H1 (cell line): ENCODE data around the gene SND1. TPM values are rescaled to one million over a fixed set of nuclear protein-coding genes. Genes with fewer than 3 reads are reported as not detected.

ENCODE experiments used
- CTCF ChIA-PET: fragments of 300-600 bp; sonication (Branson Sonifier 250); formaldehyde crosslinking; loops from one replicate; lab custom pipeline; 2021; ENCODE audit not compliant: partially characterized antibody; lab: Charles Lee
- POLR2A ChIA-PET: fragments of 300-600 bp; sonication (Branson Sonifier 250); formaldehyde crosslinking; loops from one replicate; lab custom pipeline; 2021; ENCODE audit warnings: inconsistent platforms; ENCODE audit not compliant: partially characterized antibody; lab: Charles Lee
- DNase-seq, 2 experiments: peaks; one replicate each; pipeline versions ENCODE4 v3.0.0 to v3.0.0-alpha.2; 2010 to 2022; ENCODE audit warnings: low spot score in 2 of 2, low read depth in 1 of 2, mixed read lengths in 1 of 2
- FAIRE-seq: peaks from 2 replicates; lab custom pipeline; 2011; peaks lifted over from hg19 to GRCh38; lab: Jason Lieb, UNC
- H2AFZ ChIP-seq: 2 replicates; pipeline ENCODE4 v1.8.1; 2012; ENCODE audit warnings: low read length, inconsistent platforms
- H2AK5ac ChIP-seq: 2 replicates; pipeline ENCODE4 v1.6.1; 2013; ENCODE audit warnings: low read depth, low read length
- H2BK120ac ChIP-seq: replicated peaks from 2 replicates; pipeline ENCODE3; 2013; ENCODE audit warnings: low read depth, low read length, inconsistent platforms
- H2BK12ac ChIP-seq: 2 replicates; pipeline ENCODE4 v1.6.1; 2013; ENCODE audit warnings: low read depth, low read length
- H2BK15ac ChIP-seq: 2 replicates; pipeline ENCODE4 v1.6.1; 2013; ENCODE audit warnings: low read length
- H2BK20ac ChIP-seq: 2 replicates; pipeline ENCODE4 v1.6.1; 2013; ENCODE audit warnings: low read length
- H2BK5ac ChIP-seq: 2 replicates; pipeline ENCODE4 v1.6.1; 2013; ENCODE audit warnings: low read depth, low read length
- H3K14ac ChIP-seq: 2 replicates; pipeline ENCODE4 v1.6.1; 2013; ENCODE audit warnings: inconsistent platforms; ENCODE audit not compliant: insufficient read length
- H3K18ac ChIP-seq: 2 replicates; pipeline ENCODE4 v1.6.1; 2013; ENCODE audit warnings: low read length; ENCODE audit errors: extremely low read depth
- H3K23ac ChIP-seq: 2 replicates; pipeline ENCODE4 v1.6.1; 2013; ENCODE audit warnings: inconsistent platforms; ENCODE audit not compliant: insufficient read length
- H3K23me2 ChIP-seq: 2 replicates; pipeline ENCODE4 v1.6.1; 2013; ENCODE audit warnings: low read depth, low read length
- H3K27ac ChIP-seq: 2 replicates; pipeline ENCODE4 v1.6.1; 2011; ENCODE audit warnings: low read depth, low read length, inconsistent platforms
- H3K27me3 ChIP-seq, 4 experiments: replicated peaks in 1 of 4; 1 replicate in 1 of 4; 2 replicates in 3 of 4; pipeline versions ENCODE4 v1.6.1 to v1.8.1; 2011 to 2013; ENCODE audit warnings: low read length in 3 of 4, mild to moderate bottlenecking in 3 of 4, inconsistent platforms in 2 of 4, mixed read lengths in 2 of 4, moderate library complexity in 1 of 4; ENCODE audit not compliant: control insufficient read depth in 3 of 4, insufficient read depth in 3 of 4; ENCODE audit errors: extremely low read depth in 1 of 4
- H3K36me3 ChIP-seq, 4 experiments: 2 replicates each; pipeline versions ENCODE4 v1.6.1 to v1.8.1; 2011 to 2013; ENCODE audit warnings: mild to moderate bottlenecking in 4 of 4, low read length in 3 of 4, moderate library complexity in 2 of 4, control low read depth in 1 of 4, inconsistent platforms in 1 of 4; ENCODE audit not compliant: insufficient read depth in 4 of 4, control insufficient read depth in 2 of 4
- H3K4ac ChIP-seq: replicated peaks from 2 replicates; pipeline ENCODE3; 2013; ENCODE audit warnings: low read length, low read depth, mixed read lengths, inconsistent platforms; ENCODE audit not compliant: insufficient read length
- H3K4me1 ChIP-seq, 4 experiments: replicated peaks in 1 of 4; 1 replicate in 1 of 4; 2 replicates in 3 of 4; pipeline versions ENCODE4 v1.6.1 to v1.8.1; 2011 to 2013; ENCODE audit warnings: low read length in 3 of 4, inconsistent platforms in 2 of 4, mixed read lengths in 1 of 4; ENCODE audit not compliant: insufficient read depth in 4 of 4, control insufficient read depth in 3 of 4
- H3K4me2 ChIP-seq, 2 experiments: 2 replicates each; pipeline versions ENCODE4 v1.6.1 to v1.8.1; 2011 to 2013; ENCODE audit warnings: low read depth in 2 of 2, low read length in 2 of 2, control low read depth in 1 of 2, inconsistent platforms in 1 of 2, mild to moderate bottlenecking in 1 of 2; ENCODE audit not compliant: insufficient read depth in 1 of 2
- H3K4me3 ChIP-seq, 4 experiments: fragments of 200-600, 300-600 bp in 1 of 4; sonication (generic), shearing (Covaris generic), sonication (Bioruptor Twin) in 1 of 4; 2 replicates each; pipeline versions ENCODE4 v1.5.1 to v1.8.1; 2011 to 2016; ENCODE audit warnings: low read length in 4 of 4, low read depth in 3 of 4, control low read depth in 2 of 4, inconsistent platforms in 2 of 4, mild to moderate bottlenecking in 2 of 4, mixed read lengths in 1 of 4, moderate library complexity in 1 of 4; ENCODE audit not compliant: insufficient read depth in 2 of 4; ENCODE audit errors: extremely low read depth in 1 of 4
- H3K56ac ChIP-seq: replicated peaks from 2 replicates; pipeline ENCODE3; 2013; ENCODE audit warnings: low read depth, mild to moderate bottlenecking, mixed read lengths, low read length, inconsistent platforms; ENCODE audit not compliant: insufficient read length
- H3K79me1 ChIP-seq: 2 replicates; pipeline ENCODE4 v1.6.1; 2013; ENCODE audit warnings: low read depth, low read length, control low read depth
- H3K79me2 ChIP-seq, 2 experiments: 2 replicates each; pipeline versions ENCODE4 v1.6.1 to v1.8.1; 2012 to 2013; ENCODE audit warnings: low read length in 2 of 2, mild to moderate bottlenecking in 2 of 2, inconsistent platforms in 1 of 2; ENCODE audit not compliant: insufficient read depth in 2 of 2, control insufficient read depth in 1 of 2
- H3K9ac ChIP-seq, 4 experiments: replicated peaks in 1 of 4; 1 replicate in 1 of 4; 2 replicates in 3 of 4; pipeline versions ENCODE4 v1.6.1 to v1.8.1; 2011 to 2013; ENCODE audit warnings: low read depth in 3 of 4, low read length in 3 of 4, control low read depth in 2 of 4, mild to moderate bottlenecking in 2 of 4, moderate library complexity in 2 of 4, inconsistent platforms in 1 of 4; ENCODE audit errors: extremely low read depth in 1 of 4
- H3K9me3 ChIP-seq, 2 experiments: 2 replicates each; pipeline versions ENCODE4 v1.6.1 to v1.8.1; 2012 to 2013; ENCODE audit warnings: mild to moderate bottlenecking in 2 of 2, moderate library complexity in 2 of 2, control low read depth in 1 of 2, inconsistent platforms in 1 of 2, low read depth in 1 of 2, low read length in 1 of 2, mixed read lengths in 1 of 2; ENCODE audit not compliant: insufficient read depth in 2 of 2
- H4K20me1 ChIP-seq, 2 experiments: replicated peaks in 1 of 2; 2 replicates each; pipeline versions ENCODE3 to v1.8.1; 2011 to 2013; ENCODE audit warnings: inconsistent platforms in 2 of 2, low read length in 2 of 2, mild to moderate bottlenecking in 1 of 2; ENCODE audit not compliant: insufficient read depth in 2 of 2, control insufficient read depth in 1 of 2
- H4K5ac ChIP-seq: 2 replicates; pipeline ENCODE4 v1.6.1; 2013; ENCODE audit warnings: low read length, low read depth, mixed read lengths, inconsistent platforms; ENCODE audit not compliant: insufficient read length
- H4K8ac ChIP-seq: 2 replicates; pipeline ENCODE4 v1.8.0; 2013; ENCODE audit warnings: mild to moderate bottlenecking, moderate library complexity, low read length, inconsistent platforms; ENCODE audit not compliant: insufficient read depth; ENCODE audit errors: extremely low read depth
- H4K91ac ChIP-seq: replicated peaks from 2 replicates; pipeline ENCODE3; 2013; ENCODE audit warnings: low read length, mixed read lengths, inconsistent platforms; ENCODE audit not compliant: insufficient read length
- ATF2 ChIP-seq: IDR thresholded peaks from 2 replicates; pipeline ENCODE4 v1.6.1; 2012; ENCODE audit warnings: low read length, inconsistent platforms
- ATF3 ChIP-seq: IDR thresholded peaks from 2 replicates; pipeline ENCODE4 v1.6.1; 2011; ENCODE audit warnings: low read depth, mild to moderate bottlenecking, low read length; ENCODE audit not compliant: insufficient read depth
- GABPA ChIP-seq: IDR thresholded peaks from 2 replicates; pipeline ENCODE4 v1.6.1; 2011; ENCODE audit warnings: mild to moderate bottlenecking, low read length, moderate library complexity, borderline replicate concordance; ENCODE audit not compliant: insufficient read depth
- HDAC6 ChIP-seq: IDR thresholded peaks from one replicate; pipeline ENCODE4 v1.7.1; 2012; ENCODE audit warnings: low read depth, mild to moderate bottlenecking, inconsistent platforms, low read length, moderate library complexity
- JUND ChIP-seq: IDR thresholded peaks from 2 replicates; pipeline ENCODE4 v1.6.1; 2011; ENCODE audit warnings: mild to moderate bottlenecking, improper control_type of control experiment, low read length
- MAFK ChIP-seq: IDR thresholded peaks from 2 replicates; pipeline ENCODE4 v1.6.1; 2012; ENCODE audit warnings: low read depth, mild to moderate bottlenecking, improper control_type of control experiment, low read length
- MAX ChIP-seq: IDR thresholded peaks from 2 replicates; pipeline ENCODE4 v1.6.1; 2012; ENCODE audit warnings: inconsistent platforms
- RAD21 ChIP-seq, 2 experiments: IDR thresholded peaks in 1 of 2; conservative IDR thresholded peaks in 1 of 2; 2 replicates each; pipeline ENCODE4 v1.6.1; 2011; ENCODE audit warnings: low read depth in 2 of 2, low read length in 2 of 2, improper control_type of control experiment in 1 of 2, inconsistent platforms in 1 of 2, mild to moderate bottlenecking in 1 of 2, moderate library complexity in 1 of 2
- SP4 ChIP-seq: IDR thresholded peaks from 2 replicates; pipeline ENCODE4 v1.6.1; 2012; ENCODE audit warnings: low read length, inconsistent platforms
- SRF ChIP-seq: IDR thresholded peaks from 2 replicates; pipeline ENCODE4 v1.6.1; 2011; ENCODE audit warnings: mild to moderate bottlenecking, low read depth, low read length, moderate library complexity
- TAF7 ChIP-seq: optimal IDR thresholded peaks from 2 replicates; pipeline ENCODE3; 2011; ENCODE audit warnings: low read depth, mild to moderate bottlenecking, inconsistent platforms, low read length, moderate library complexity, borderline replicate concordance
- WGBS, 2 experiments: shearing (Covaris generic) in 1 of 2; methylation state at CpG; one replicate each; pipeline versions ENCODE4 v1.1.6 to v1.1.7; 2013 to 2015; ENCODE audit warnings: low lambda C conversion rate in 2 of 2, mixed read lengths in 2 of 2, inconsistent platforms in 1 of 2, low coverage in 1 of 2, missing lambda C conversion rate in 1 of 2; ENCODE audit not compliant: insufficient replicate concordance in 2 of 2, insufficient coverage in 1 of 2, insufficient read length in 1 of 2; ENCODE audit errors: extremely low coverage in 1 of 2, missing lambda C conversion rate in 1 of 2; 5-methylcytosine and 5-hydroxymethylcytosine counted together
- polyA plus RNA-seq, 7 experiments: library from polyadenylated mRNA; depleted of rRNA in 3 of 7; stranded (reverse) in 5 of 7; unstranded in 2 of 7; fragments of >200 nt in 5 of 7; fragments of 200-250 nt in 2 of 7; gene quantifications; 1 replicate in 5 of 7; 2 replicates in 1 of 7; 4 replicates in 1 of 7; pipeline versions ENCODE4 v1.2.1 to v1.2.3, GENCODE V29; 2011 to 2013; ENCODE audit warnings: missing spikeins in 2 of 7, mixed read lengths in 2 of 7
- total RNA-seq: library from RNA; stranded (reverse); fragmentation: NEBNext Ultra II Directional; extraction: Animal tissue kit (Norgen Biotek cat#: 25700); gene quantifications from 2 replicates; pipeline ENCODE4 v1.2.1, GENCODE V29; 2021

SND1 gene
- total and polyA plus RNA-seq, 2 of the 8 experiments (the other 6 are each of a cell fraction or from before 2014, with no cell fraction given), result 122 to 290 TPM

GRCh38 chr7:128120116-128120515 lies 468.1 kb downstream of the SND1 start:
- no peak for TF ChIP-seq SRF
- no peak for TF ChIP-seq MAFK
- TF ChIP-seq ATF3, result no peak
- no peak for TF ChIP-seq ATF2
- no peak for TF ChIP-seq MAX
- no peak for TF ChIP-seq SP4
- TF ChIP-seq GABPA, result no peak
- TF ChIP-seq HDAC6, result no peak
- TF ChIP-seq TAF7, result no peak
- no peak for TF ChIP-seq RAD21 (IDR thresholded peaks at IDR 0.05 in 1 of 2, conservative IDR thresholded peaks at IDR 0.05 in 1 of 2; ENCODE audit: low read depth in 2 of 2, low read length in 2 of 2)
- TF ChIP-seq JUND, result no peak
- TF ChIP-seq, all 59 proteins: peak for 0
- ChIA-PET CTCF (interaction anchor here (0.6 to 5.3 kb wide), 7 partner anchors 16 to 307 kb away, joined by 3 to 48 read pairs (median 3); no protein-coding TSS in a partner anchor), POLR2A (interaction anchor here (0.5 kb wide), 1 partner anchor 32 kb away, joined by 3 read pairs; no protein-coding TSS in a partner anchor)
- no peak overlapping the region for H2BK12ac ChIP-seq
- H3K36me3 ChIP-seq, result no peaks in the 10 kb centered on the region
- no peak overlapping the region for H2BK20ac ChIP-seq
- FAIRE-seq, result no peak
- no peak overlapping the region for H4K5ac ChIP-seq
- no peak overlapping the region for H2BK15ac ChIP-seq
- no peak overlapping the region for H3K27ac ChIP-seq
- H3K27me3 ChIP-seq, result peaks cover 2 to 12% (median 8%) of the 10 kb centered on the region in 4 experiments; a peak in 4 of 7 replicates
- H3K4me2 ChIP-seq, result no peak overlapping the region
- no peak overlapping the region for H2BK5ac ChIP-seq
- H4K20me1 ChIP-seq, result no peaks in the 10 kb centered on the region
- no peak overlapping the region for H2AFZ ChIP-seq
- no peaks in the 10 kb centered on the region for H3K79me2 ChIP-seq
- no peaks in the 10 kb centered on the region for H3K79me1 ChIP-seq
- H3K14ac ChIP-seq, result no peak overlapping the region
- no peak overlapping the region for H3K23ac ChIP-seq
- H3K4me3 ChIP-seq, result no peak overlapping the region
- H3K56ac ChIP-seq, result no peak overlapping the region
- H3K9me3 ChIP-seq, result no peaks in the 10 kb centered on the region
- H3K18ac ChIP-seq, result no peak overlapping the region
- no peak overlapping the region for H2AK5ac ChIP-seq
- H4K91ac ChIP-seq, result no peak overlapping the region
- no peak for DNase-seq
- H3K9ac ChIP-seq, result no peak overlapping the region
- H3K23me2 ChIP-seq, result no peaks in the 10 kb centered on the region
- no peak overlapping the region for H4K8ac ChIP-seq
- H3K4me1 ChIP-seq, result peaks cover 4 to 14% (median 9%) of the 10 kb centered on the region in 4 experiments
- 89% methylated on average over 7 of the region's 7 CpGs; no CpG with 5 or more reads in 1 of the 2 experiments for WGBS, 2 experiments
- H3K4ac ChIP-seq, result no peak overlapping the region
- no peak overlapping the region for H2BK120ac ChIP-seq
